Measurements from ENCODE around the gene UBASH3B.

- TF ChIP-seq CTCF (conservative IDR thresholded peaks at IDR 0.05 in 1 of 2, IDR thresholded peaks at IDR 0.05 in 1 of 2; ENCODE audit: extremely low read depth in 1 of 2, insufficient read depth in 1 of 2, low read depth in 1 of 2, low read length in 2 of 2) (no peak), EZH2 (IDR thresholded peaks at IDR 0.05; ENCODE audit: borderline replicate concordance, low read length) (no peak)
These were observed 23.9 kb downstream of the UBASH3B start for GRCh38 chr11:122679466-122679865.
